ENCODE measurements around the gene GNB3.
A peak's percentile ranks its signal among the peaks of the same experiment; 100 is the strongest.
"Not testable (repeated sequence)": the region's sequence is repeated elsewhere in the genome, so short reads cannot be mapped to it uniquely, and the experiment has no call there.

GNB3 gene

GRCh38 chr12:6884539-6884938 is 43.8 kb downstream of the GNB3 start:
- Mint-ChIP-seq H3K9me3 (no peaks in the 10 kb centered on the region), H3K4me3 (no peak overlapping the region), H3K27ac (peak overlapping the region; percentile 64), H3K36me3 (ENCODE audit: low read depth) (peaks cover 18% of the 10 kb centered on the region), H3K27me3 (ENCODE audit: low read depth, poor library complexity) (peaks cover 3% of the 10 kb centered on the region), H3K4me1 (peaks cover 25% of the 10 kb centered on the region)
- no peak for DNase-seq
- TF ChIP-seq CTCF (IDR thresholded peaks at IDR 0.05): no peak

- H3K9me3 Mint-ChIP-seq; H3K27me3 Mint-ChIP-seq (ENCODE audit: low read depth, poor library complexity); DNase-seq: not testable (repeated sequence)
- Mint-ChIP-seq H3K4me3 (peak overlapping the region; percentile 55), H3K27ac (peak overlapping the region; percentile 36), H3K36me3 (ENCODE audit: low read depth) (peaks cover 18% of the 10 kb centered on the region), H3K4me1 (peaks cover 35% of the 10 kb centered on the region)
Observed at GRCh38 chr12:6886206-6886999, 45.7 kb downstream of the GNB3 start.

- Mint-ChIP-seq H3K27ac (no peak overlapping the region), H3K4me1 (peaks cover 45% of the 10 kb centered on the region), H3K36me3 (ENCODE audit: low read depth) (peaks cover 12% of the 10 kb centered on the region), H3K27me3 (ENCODE audit: low read depth, poor library complexity) (no peaks in the 10 kb centered on the region), H3K9me3 (no peaks in the 10 kb centered on the region), H3K4me3 (no peak overlapping the region)
- DNase-seq: no peak
- no peak for TF ChIP-seq CTCF (IDR thresholded peaks at IDR 0.05)
Observed at GRCh38 chr12:6887460-6887859, 46.7 kb downstream of the GNB3 start.

- H3K4me1 Mint-ChIP-seq: peaks cover 48% of the 10 kb centered on the region
- H3K27me3 Mint-ChIP-seq (ENCODE audit: low read depth, poor library complexity): no peaks in the 10 kb centered on the region
- H3K36me3 Mint-ChIP-seq (ENCODE audit: low read depth): peaks cover 8% of the 10 kb centered on the region
- DNase-seq: no peak
- no peaks in the 10 kb centered on the region for H3K9me3 Mint-ChIP-seq
- no peak overlapping the region for H3K27ac Mint-ChIP-seq
- H3K4me3 Mint-ChIP-seq: no peak overlapping the region
- no peak for TF ChIP-seq CTCF (IDR thresholded peaks at IDR 0.05)
Observed at GRCh38 chr12:6888360-6888759, 47.6 kb downstream of the GNB3 start.

GRCh38 chr12:6888794-6889193 is 48.1 kb downstream of the GNB3 start:
- DNase-seq; H3K36me3 Mint-ChIP-seq (ENCODE audit: low read depth); H3K27ac Mint-ChIP-seq; H3K9me3 Mint-ChIP-seq; H3K27me3 Mint-ChIP-seq (ENCODE audit: low read depth, poor library complexity); H3K4me3 Mint-ChIP-seq: not testable (repeated sequence)
- peaks cover 48% of the 10 kb centered on the region for H3K4me1 Mint-ChIP-seq

- Mint-ChIP-seq H3K4me3 (peak overlapping the region; percentile 79), H3K27ac (peak overlapping the region; percentile 99), H3K4me1 (peaks cover 40% of the 10 kb centered on the region)
- DNase-seq; H3K36me3 Mint-ChIP-seq (ENCODE audit: low read depth); H3K9me3 Mint-ChIP-seq; H3K27me3 Mint-ChIP-seq (ENCODE audit: low read depth, poor library complexity): not testable (repeated sequence)
Observed at GRCh38 chr12:6889775-6890573, 49.2 kb downstream of the GNB3 start.

- H3K9me3 Mint-ChIP-seq: no peaks in the 10 kb centered on the region
Observed at GRCh38 chr12:6890789-6891645, 50.3 kb downstream of the GNB3 start.

More at GRCh38 chr12:6890789-6891645, 50.3 kb downstream of the GNB3 start:
- peak; percentile 76 for TF ChIP-seq CTCF (IDR thresholded peaks at IDR 0.05)
- Mint-ChIP-seq H3K27ac (peak overlapping the region; percentile 99), H3K27me3 (ENCODE audit: low read depth, poor library complexity) (peaks cover 9% of the 10 kb centered on the region), H3K36me3 (ENCODE audit: low read depth) (no peaks in the 10 kb centered on the region), H3K4me3 (peak overlapping the region; percentile 79), H3K4me1 (peaks cover 33% of the 10 kb centered on the region)
- peak; percentile 100 for DNase-seq
